ENCODE data around the gene ATP2A1.

DNA sequence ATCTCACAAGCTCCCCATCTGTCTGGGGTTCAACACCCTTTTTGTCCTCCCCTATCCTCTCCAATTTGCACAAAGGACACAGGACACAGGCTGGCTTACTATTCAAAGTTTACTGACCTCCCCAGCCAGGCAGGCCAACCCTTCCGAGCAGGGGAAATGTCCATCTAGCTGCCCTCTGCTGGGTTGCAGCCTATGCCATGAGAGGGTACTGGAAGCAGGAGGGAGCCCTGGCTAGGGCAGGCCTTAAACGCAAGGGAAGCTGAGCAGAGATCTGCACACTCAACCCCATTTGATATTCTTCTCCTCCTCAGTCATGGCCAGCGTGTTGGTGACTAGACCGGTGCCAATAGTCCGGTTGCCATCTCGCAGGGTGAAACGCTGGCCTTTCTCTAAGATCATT lies 35.6 kb upstream of the ATP2A1 start:
- TF ChIP-seq, protein P1, sequence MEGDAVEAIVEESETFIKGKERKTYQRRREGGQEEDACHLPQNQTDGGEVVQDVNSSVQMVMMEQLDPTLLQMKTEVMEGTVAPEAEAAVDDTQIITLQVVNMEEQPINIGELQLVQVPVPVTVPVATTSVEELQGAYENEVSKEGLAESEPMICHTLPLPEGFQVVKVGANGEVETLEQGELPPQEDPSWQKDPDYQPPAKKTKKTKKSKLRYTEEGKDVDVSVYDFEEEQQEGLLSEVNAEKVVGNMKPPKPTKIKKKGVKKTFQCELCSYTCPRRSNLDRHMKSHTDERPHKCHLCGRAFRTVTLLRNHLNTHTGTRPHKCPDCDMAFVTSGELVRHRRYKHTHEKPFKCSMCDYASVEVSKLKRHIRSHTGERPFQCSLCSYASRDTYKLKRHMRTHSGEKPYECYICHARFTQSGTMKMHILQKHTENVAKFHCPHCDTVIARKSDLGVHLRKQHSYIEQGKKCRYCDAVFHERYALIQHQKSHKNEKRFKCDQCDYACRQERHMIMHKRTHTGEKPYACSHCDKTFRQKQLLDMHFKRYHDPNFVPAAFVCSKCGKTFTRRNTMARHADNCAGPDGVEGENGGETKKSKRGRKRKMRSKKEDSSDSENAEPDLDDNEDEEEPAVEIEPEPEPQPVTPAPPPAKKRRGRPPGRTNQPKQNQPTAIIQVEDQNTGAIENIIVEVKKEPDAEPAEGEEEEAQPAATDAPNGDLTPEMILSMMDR (IDR thresholded peaks at IDR 0.05): no peak
- TF ChIP-seq POLR2A (IDR thresholded peaks at IDR 0.05) (no peak), EP300 (IDR thresholded peaks at IDR 0.05) (no peak), POLR2AphosphoS5 (IDR thresholded peaks at IDR 0.05) (no peak)
